Smooth muscle cell (in vitro differentiated cells): ENCODE results near the gene MYLK4. TPM values are rescaled to one million over a fixed set of nuclear protein-coding genes. Genes with fewer than 3 reads are reported as not detected.

Experiments
- DNase-seq: peaks from one replicate; lab custom pipeline; 2025; ENCODE audit not compliant: unreplicated experiment; lab: John Stamatoyannopoulos, UW
- H2AFZ ChIP-seq: fragments of 200-600 bp; sonication (generic); 2 replicates; pipeline ENCODE4 v1.6.0; 2016; ENCODE audit warnings: antibody characterized with exemption, low read depth, mild to moderate bottlenecking
- H3F3A ChIP-seq: fragments of 200-600 bp; sonication (generic); 2 replicates; pipeline ENCODE4 v1.6.0; 2017; ENCODE audit warnings: antibody characterized with exemption, low read depth
- H3K27ac ChIP-seq: fragments of 200-600 bp; sonication (generic); 2 replicates; pipeline ENCODE4 v1.5.1; 2016; ENCODE audit warnings: low read depth, mild to moderate bottlenecking
- H3K27me3 ChIP-seq: fragments of 200-600 bp; sonication (generic); 2 replicates; pipeline ENCODE4 v1.6.1; 2016; ENCODE audit warnings: low read depth, mild to moderate bottlenecking
- H3K36me3 ChIP-seq: fragments of 200-600 bp; sonication (generic); 2 replicates; pipeline ENCODE4 v1.5.1; 2016; ENCODE audit warnings: low read depth
- H3K4me1 ChIP-seq: fragments of 200-600 bp; sonication (generic); 2 replicates; pipeline ENCODE4 v1.5.1; 2016; ENCODE audit warnings: low read depth
- H3K4me2 ChIP-seq: fragments of 200-600 bp; sonication (generic); 2 replicates; pipeline ENCODE4 v1.6.0; 2016; ENCODE audit warnings: mild to moderate bottlenecking
- H3K4me3 ChIP-seq: fragments of 200-600 bp; sonication (generic); 2 replicates; pipeline ENCODE4 v1.5.1; 2016; ENCODE audit warnings: mild to moderate bottlenecking
- H3K79me2 ChIP-seq: fragments of 200-600 bp; sonication (generic); 2 replicates; pipeline ENCODE4 v1.6.0; 2016; ENCODE audit warnings: low read depth, mild to moderate bottlenecking
- H3K9ac ChIP-seq: fragments of 200-600 bp; sonication (generic); 2 replicates; pipeline ENCODE4 v1.6.0; 2016; ENCODE audit warnings: low read depth
- H3K9me3 ChIP-seq: fragments of 200-600 bp; sonication (generic); replicated peaks from 2 replicates; pipeline ENCODE4 v1.5.1; 2016; ENCODE audit warnings: low read depth
- H4K20me1 ChIP-seq: fragments of 200-600 bp; sonication (generic); 2 replicates; pipeline ENCODE4 v1.6.0; 2016; ENCODE audit warnings: low read depth
- CTCF ChIP-seq: fragments of 200-600 bp; sonication (generic); IDR thresholded peaks from 2 replicates; pipeline ENCODE4 v1.5.1; 2017; ENCODE audit warnings: borderline replicate concordance, mild to moderate bottlenecking, antibody characterized with exemption; ENCODE audit not compliant: insufficient read depth, poor library complexity, severe bottlenecking
- WGBS: methylation state at CpG from one replicate; pipeline ENCODE4 v1.1.7; 2016; ENCODE audit warnings: low lambda C conversion rate; 5-methylcytosine and 5-hydroxymethylcytosine counted together
- polyA plus RNA-seq: library from polyadenylated mRNA; unstranded; fragments of >200 nt; fragmentation: Nextera tagmentation; extraction: Ambion mirVana; gene quantifications from 2 replicates; pipeline ENCODE4 v1.2.1, GENCODE V29; 2016
- total RNA-seq: library from RNA; depleted of rRNA; stranded (reverse); fragments of >200 nt; gene quantifications from 2 replicates; pipeline ENCODE4 v1.2.3, GENCODE V29; 2014

The MYLK4 gene
- total and polyA plus RNA-seq, 2 experiments from 2014 or later, result 0.21 to 0.90 TPM

- H3K4me1 ChIP-seq, result no peaks in the 10 kb centered on the region
- no peaks in the 10 kb centered on the region for H3K79me2 ChIP-seq
- H3K27me3 ChIP-seq, result no peaks in the 10 kb centered on the region
- H3K4me2 ChIP-seq, result no peak overlapping the region
- no peak overlapping the region for H3K9ac ChIP-seq
- H3K4me3 ChIP-seq, result no peak overlapping the region
- no peak overlapping the region for H3K27ac ChIP-seq
- TF ChIP-seq CTCF, result no peak
- no peaks in the 10 kb centered on the region for H3F3A ChIP-seq
- WGBS, result 96% methylated on average over 30 of the region's 30 CpGs
- H2AFZ ChIP-seq, result no peak overlapping the region
- H3K9me3 ChIP-seq, result no peaks in the 10 kb centered on the region
- no peak for DNase-seq
- no peaks in the 10 kb centered on the region for H3K36me3 ChIP-seq
- no peaks in the 10 kb centered on the region for H4K20me1 ChIP-seq
Measured at GRCh38 chr6:2684766-2685754, 65.7 kb downstream of the MYLK4 start.

GRCh38 chr6:2684103-2684749 lies 66.5 kb downstream of the MYLK4 start:
- H2AFZ ChIP-seq, result no peak overlapping the region
- H3K79me2 ChIP-seq, result no peaks in the 10 kb centered on the region
- H3K27ac ChIP-seq, result no peak overlapping the region
- H3K9me3 ChIP-seq, result no peaks in the 10 kb centered on the region
- H4K20me1 ChIP-seq, result no peaks in the 10 kb centered on the region
- H3K9ac ChIP-seq, result no peak overlapping the region
- no peak for DNase-seq
- no peaks in the 10 kb centered on the region for H3K27me3 ChIP-seq
- 92% methylated on average over 18 of the region's 18 CpGs for WGBS
- no peak for TF ChIP-seq CTCF
- no peaks in the 10 kb centered on the region for H3F3A ChIP-seq
- H3K36me3 ChIP-seq, result no peaks in the 10 kb centered on the region
- H3K4me3 ChIP-seq, result no peak overlapping the region
- no peaks in the 10 kb centered on the region for H3K4me1 ChIP-seq
- H3K4me2 ChIP-seq, result no peak overlapping the region

GRCh38 chr6:2680264-2680922 lies 70.3 kb downstream of the MYLK4 start:
- Histone ChIP-seq H2AFZ (no peak overlapping the region), H3K4me1 (no peaks in the 10 kb centered on the region), H3K9me3 (no peaks in the 10 kb centered on the region), H3K27ac (no peak overlapping the region), H3K27me3 (no peaks in the 10 kb centered on the region), H3K36me3 (no peaks in the 10 kb centered on the region), H3K4me3 (no peak overlapping the region), H3F3A (no peaks in the 10 kb centered on the region), H4K20me1 (no peaks in the 10 kb centered on the region), H3K4me2 (no peak overlapping the region), H3K9ac (no peak overlapping the region), H3K79me2 (no peaks in the 10 kb centered on the region)
- TF ChIP-seq CTCF, result no peak
- DNase-seq, result no peak
- 93% methylated on average over 15 of the region's 15 CpGs for WGBS
